T-helper 1 cell treated with Interleukin-12 subunit alpha and Interleukin-12 subunit beta and Interleukin-4 antibody, amounts not matched to agents 30 μg/mL and 1 μg/mL, for 36 hours (primary cell): ENCODE measurements around the gene GPR158.
"Not testable (repeated sequence)": the region's sequence is repeated elsewhere in the genome, so short reads cannot be mapped to it uniquely, and the experiment has no call there.

Experiments used
- H3K27ac Mint-ChIP-seq: one replicate; pipeline ENCODE4 v1.8.0; 2021; ENCODE audit warnings: mild to moderate bottlenecking, mixed read lengths
- H3K27me3 Mint-ChIP-seq: one replicate; pipeline ENCODE4 v1.8.0; 2021; ENCODE audit warnings: low read depth, mixed read lengths
- H3K36me3 Mint-ChIP-seq: one replicate; pipeline ENCODE4 v1.8.0; 2021; ENCODE audit warnings: low read depth, mixed read lengths
- H3K4me1 Mint-ChIP-seq: one replicate; pipeline ENCODE4 v1.8.0; 2021; ENCODE audit warnings: low read depth, mixed read lengths
- H3K4me3 Mint-ChIP-seq: one replicate; pipeline ENCODE4 v1.8.0; 2021; ENCODE audit warnings: mild to moderate bottlenecking, moderate library complexity, mixed read lengths
- H3K9me3 Mint-ChIP-seq: one replicate; pipeline ENCODE4 v1.8.0; 2021; ENCODE audit warnings: mixed read lengths

GPR158 gene

DNA sequence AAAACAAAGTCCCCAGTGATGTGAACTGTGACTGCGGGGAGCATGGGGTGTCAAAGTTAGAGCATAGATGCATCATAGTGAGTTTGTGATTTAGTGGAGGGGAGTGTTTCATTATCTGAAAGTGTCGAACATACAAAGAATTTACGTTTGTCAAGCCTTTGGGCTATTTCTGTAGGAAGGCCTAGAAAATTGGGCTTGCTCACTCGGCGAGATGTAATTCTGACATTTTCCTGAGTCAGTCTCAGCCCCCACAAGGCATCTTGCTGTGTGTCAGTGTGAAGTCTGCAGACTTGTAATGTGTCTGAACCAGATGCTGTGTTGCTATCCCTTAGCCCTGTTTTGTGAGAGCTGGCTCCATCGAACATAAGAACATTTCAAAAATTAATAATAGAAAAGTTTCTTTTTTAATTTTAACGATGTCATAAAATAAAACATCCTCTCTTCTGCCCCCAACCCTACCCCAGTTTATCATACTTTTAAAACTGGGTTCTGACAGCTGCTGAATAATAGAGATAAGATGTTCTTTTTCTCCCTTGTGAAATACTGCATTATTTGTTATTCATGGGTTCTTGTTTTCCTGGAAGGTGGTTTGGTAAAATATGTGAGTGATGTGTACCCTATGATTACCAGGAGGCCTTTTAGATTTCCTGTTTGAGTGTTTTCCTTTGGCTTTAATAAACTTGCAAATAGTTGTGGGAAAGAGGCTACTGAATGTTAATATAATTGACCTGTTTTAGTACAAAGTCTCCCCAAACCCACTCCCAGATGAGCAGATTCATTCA, 207.4 kb downstream of the GPR158 start:
- H3K27me3 Mint-ChIP-seq = no peaks in the 10 kb centered on the region
- peaks cover 12% of the 10 kb centered on the region for H3K9me3 Mint-ChIP-seq
- no peaks in the 10 kb centered on the region for H3K4me1 Mint-ChIP-seq
- no peak overlapping the region for H3K27ac Mint-ChIP-seq
- no peaks in the 10 kb centered on the region for H3K36me3 Mint-ChIP-seq
- H3K4me3 Mint-ChIP-seq = no peak overlapping the region

DNA sequence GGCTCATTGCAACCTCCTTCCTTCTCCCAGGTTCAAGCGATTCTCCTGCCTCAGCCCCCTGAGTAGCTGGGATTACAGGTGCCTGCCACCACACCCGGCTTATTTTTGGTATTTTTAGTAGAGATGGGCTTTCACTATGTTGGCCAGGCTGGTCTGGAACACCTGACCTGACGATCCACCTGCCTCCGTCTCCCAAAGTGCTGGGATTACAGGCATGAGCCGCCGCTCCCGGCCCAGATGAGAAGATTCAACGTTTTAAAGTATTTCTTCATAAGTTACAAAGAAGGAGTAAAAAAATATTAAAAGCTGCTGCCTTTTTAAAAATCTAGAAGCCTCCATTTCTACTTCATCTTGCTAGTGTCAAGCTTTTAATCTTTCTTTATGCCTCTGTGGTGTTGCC, 208.1 kb downstream of the GPR158 start:
- H3K4me3 Mint-ChIP-seq, H3K36me3 Mint-ChIP-seq, H3K27ac Mint-ChIP-seq, H3K27me3 Mint-ChIP-seq, H3K4me1 Mint-ChIP-seq: not testable (repeated sequence)
- H3K9me3 Mint-ChIP-seq = peaks cover 13% of the 10 kb centered on the region

DNA sequence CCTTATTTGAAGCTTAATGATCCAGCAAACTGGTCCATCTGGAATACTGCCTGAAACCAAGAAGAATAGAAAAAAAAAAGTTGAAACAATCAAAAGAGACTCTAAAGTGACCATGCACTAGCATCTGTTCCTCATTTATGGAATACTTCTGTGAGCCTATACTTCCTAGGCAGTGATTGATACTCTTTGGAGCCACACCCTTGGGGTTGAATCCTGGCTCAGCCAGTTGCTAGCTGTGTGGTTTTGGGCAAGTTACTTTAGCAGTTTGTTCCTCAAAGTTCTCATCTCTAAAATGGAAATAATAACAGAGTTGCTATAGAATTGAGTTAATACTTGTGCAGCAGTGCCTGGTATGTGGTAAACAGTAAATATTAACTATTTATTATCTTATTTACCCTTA, 208.9 kb downstream of the GPR158 start:
- Mint-ChIP-seq H3K4me1 (no peaks in the 10 kb centered on the region), H3K27me3 (no peaks in the 10 kb centered on the region), H3K9me3 (peaks cover 13% of the 10 kb centered on the region), H3K4me3 (no peak overlapping the region), H3K27ac (no peak overlapping the region), H3K36me3 (no peaks in the 10 kb centered on the region)

DNA sequence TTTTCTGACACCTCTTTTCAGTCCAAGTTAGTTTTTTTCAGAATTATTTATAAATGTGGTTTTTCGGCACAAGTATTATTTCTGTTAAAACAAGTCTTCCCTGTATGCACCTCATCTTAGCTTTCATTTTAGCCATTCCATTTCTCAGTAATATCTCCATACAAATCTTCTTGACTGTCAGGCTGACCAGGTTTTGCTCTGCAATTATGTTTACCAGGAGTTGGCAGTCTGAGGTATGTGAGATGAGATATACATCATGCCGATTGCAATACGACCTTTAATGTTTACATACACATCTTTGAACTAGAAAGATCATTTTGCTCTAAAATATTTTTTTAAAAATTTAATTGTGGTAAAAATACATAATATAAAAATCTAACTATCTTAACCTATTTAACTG, 209.8 kb downstream of the GPR158 start:
- H3K9me3 Mint-ChIP-seq = peaks cover 13% of the 10 kb centered on the region
- H3K27ac Mint-ChIP-seq = no peak overlapping the region
- no peaks in the 10 kb centered on the region for H3K4me1 Mint-ChIP-seq
- H3K27me3 Mint-ChIP-seq = no peaks in the 10 kb centered on the region
- no peaks in the 10 kb centered on the region for H3K36me3 Mint-ChIP-seq
- H3K4me3 Mint-ChIP-seq = no peak overlapping the region

DNA sequence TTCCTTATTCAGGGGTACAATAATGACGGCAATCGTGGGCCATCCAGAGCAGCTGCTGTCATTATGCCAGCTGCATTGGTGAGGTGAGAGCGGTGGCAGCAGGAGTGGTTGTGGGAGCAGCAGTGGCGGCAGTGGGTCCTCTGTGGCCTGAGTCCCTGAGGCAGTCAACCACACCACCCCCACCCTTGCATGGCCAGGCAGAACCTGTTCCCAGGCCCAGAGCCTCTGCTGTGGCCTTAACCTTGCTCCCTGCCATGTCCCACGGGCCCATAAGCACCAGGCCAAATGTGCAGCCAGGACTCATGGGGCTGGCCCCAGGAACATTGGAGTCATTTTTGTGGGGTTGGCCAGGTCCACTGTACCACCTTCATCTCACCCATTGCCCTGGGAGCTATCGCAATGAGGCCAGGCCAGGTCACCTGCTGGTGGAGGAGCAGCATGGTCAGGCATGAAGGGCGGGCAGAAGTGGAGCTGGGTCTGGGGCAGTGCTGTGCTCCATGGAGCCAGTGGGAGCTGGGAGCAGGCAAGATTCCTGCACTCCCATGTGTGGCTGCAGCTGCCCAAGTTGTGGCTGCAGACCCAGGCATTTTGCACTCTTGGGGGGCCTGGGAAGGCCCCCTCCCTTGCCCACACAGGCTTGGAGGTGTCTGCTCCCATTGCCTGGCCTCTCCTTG, 213.5 kb downstream of the GPR158 start:
- Mint-ChIP-seq H3K9me3 (peaks cover 31% of the 10 kb centered on the region), H3K4me1 (no peaks in the 10 kb centered on the region), H3K4me3 (no peak overlapping the region), H3K27ac (no peak overlapping the region), H3K36me3 (no peaks in the 10 kb centered on the region), H3K27me3 (no peaks in the 10 kb centered on the region)

DNA sequence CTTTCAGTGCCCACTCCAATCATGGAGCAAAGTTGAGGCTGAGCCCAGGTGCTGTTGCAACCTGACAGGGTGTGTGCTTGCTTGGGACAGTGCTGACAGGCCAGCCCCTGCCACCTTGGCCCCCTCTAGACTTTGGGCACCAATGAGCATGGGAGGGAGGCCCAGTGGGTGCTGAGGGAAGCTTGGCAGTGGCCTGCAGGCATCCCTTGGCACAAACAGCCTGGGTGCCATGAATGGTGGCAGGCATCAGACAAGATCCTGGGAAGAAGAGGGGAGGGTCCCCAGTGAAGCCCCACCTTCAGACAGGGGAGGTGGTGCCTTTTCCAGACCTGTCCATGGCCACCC, 214.0 kb downstream of the GPR158 start:
- Mint-ChIP-seq H3K4me3 (no peak overlapping the region), H3K4me1 (no peaks in the 10 kb centered on the region), H3K27me3 (no peaks in the 10 kb centered on the region), H3K36me3 (no peaks in the 10 kb centered on the region), H3K9me3 (peaks cover 35% of the 10 kb centered on the region), H3K27ac (no peak overlapping the region)

DNA sequence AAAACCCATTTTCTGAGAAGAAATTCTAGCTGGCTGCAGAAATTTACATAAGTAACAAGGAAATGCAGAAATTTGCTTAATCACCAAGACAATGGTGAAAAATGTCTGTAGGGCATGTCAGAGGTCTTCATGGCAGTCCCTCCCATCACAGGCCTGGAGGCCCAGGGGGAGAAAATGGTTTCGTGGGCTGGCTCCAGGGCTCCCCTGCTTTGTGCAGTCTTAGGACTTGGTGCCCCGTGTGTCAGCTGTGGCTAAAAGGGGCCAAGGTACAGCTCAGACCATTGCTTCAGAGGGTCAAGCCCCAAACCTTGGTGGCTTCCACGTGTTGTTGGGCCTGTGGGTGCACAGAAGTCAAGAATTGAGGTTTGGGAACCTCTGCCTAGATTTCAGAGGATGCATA, 215.9 kb downstream of the GPR158 start:
- Mint-ChIP-seq H3K9me3 (peaks cover 40% of the 10 kb centered on the region), H3K4me1 (no peaks in the 10 kb centered on the region), H3K27me3 (no peaks in the 10 kb centered on the region), H3K4me3 (no peak overlapping the region), H3K27ac (no peak overlapping the region), H3K36me3 (no peaks in the 10 kb centered on the region)

DNA sequence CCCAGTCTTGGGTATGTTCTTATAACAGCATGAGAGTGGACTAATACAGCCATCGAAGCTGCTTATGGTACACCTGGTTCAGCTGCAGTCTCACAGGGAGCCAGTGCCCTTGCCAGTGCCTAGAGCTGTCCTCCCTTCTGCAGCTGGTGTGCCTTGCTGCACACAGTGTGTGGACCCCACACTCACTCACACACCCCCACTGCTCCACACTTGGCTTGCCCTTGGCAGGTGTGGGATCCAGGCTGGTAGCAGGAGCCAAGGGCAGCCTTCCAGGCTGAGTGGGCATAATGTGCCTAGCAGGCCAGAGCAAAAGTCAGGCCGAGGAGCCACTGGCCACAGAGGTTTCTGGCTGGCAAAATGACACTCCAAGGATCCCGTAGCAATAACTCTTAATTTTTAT, 217.3 kb downstream of the GPR158 start:
- Mint-ChIP-seq H3K9me3 (peaks cover 30% of the 10 kb centered on the region), H3K36me3 (no peaks in the 10 kb centered on the region), H3K27ac (no peak overlapping the region), H3K4me1 (no peaks in the 10 kb centered on the region), H3K27me3 (no peaks in the 10 kb centered on the region), H3K4me3 (no peak overlapping the region)

DNA sequence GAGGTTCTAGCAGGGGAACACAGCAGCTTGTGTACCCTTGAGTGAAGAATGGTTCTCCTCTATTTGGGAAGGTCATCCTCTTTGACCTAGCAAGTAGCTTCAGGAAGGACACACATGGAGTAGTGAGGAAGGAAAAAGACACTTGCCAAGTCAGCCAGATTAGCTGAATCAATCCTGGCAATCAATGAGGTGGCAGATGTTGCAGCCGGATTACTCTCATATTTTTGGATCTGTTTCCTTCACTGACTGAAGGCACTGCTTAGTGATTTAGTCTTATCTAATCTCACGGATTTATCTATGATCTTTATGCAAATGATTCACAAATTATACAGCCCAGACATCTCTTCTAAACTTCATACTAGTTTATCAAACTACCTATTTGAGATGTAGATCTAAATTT, 218.8 kb downstream of the GPR158 start:
- no peak overlapping the region for H3K4me3 Mint-ChIP-seq

DNA sequence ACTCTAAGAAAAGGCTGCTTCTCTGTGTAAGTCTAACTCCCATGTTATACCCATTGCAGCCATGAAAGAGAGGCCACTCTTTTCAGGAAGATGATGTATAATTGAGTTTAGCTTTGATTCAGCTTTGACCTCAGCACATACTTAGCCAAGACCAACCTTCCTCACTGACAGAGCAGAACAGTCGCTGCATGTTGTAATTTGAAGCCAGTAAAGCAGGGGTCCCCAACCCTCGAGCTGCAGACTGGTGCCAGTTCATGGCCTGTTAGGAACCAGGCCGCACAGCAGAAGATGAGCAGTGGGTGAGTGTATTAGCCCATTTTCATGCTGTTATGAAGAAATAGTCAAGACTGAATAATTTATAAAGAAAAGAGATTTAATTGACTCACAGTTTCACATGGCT, 223.9 kb downstream of the GPR158 start:
- H3K4me1 Mint-ChIP-seq = no peaks in the 10 kb centered on the region
- H3K4me3 Mint-ChIP-seq = no peak overlapping the region
- no peak overlapping the region for H3K27ac Mint-ChIP-seq
- H3K9me3 Mint-ChIP-seq = peaks cover 8% of the 10 kb centered on the region
- H3K36me3 Mint-ChIP-seq = no peaks in the 10 kb centered on the region
- H3K27me3 Mint-ChIP-seq = no peaks in the 10 kb centered on the region

More for the DNA sequence above, 218.8 kb downstream of the GPR158 start:
- no peaks in the 10 kb centered on the region for H3K27me3 Mint-ChIP-seq
- peaks cover 29% of the 10 kb centered on the region for H3K9me3 Mint-ChIP-seq
- H3K36me3 Mint-ChIP-seq = no peaks in the 10 kb centered on the region
- no peak overlapping the region for H3K27ac Mint-ChIP-seq
- H3K4me1 Mint-ChIP-seq = no peaks in the 10 kb centered on the region

DNA sequence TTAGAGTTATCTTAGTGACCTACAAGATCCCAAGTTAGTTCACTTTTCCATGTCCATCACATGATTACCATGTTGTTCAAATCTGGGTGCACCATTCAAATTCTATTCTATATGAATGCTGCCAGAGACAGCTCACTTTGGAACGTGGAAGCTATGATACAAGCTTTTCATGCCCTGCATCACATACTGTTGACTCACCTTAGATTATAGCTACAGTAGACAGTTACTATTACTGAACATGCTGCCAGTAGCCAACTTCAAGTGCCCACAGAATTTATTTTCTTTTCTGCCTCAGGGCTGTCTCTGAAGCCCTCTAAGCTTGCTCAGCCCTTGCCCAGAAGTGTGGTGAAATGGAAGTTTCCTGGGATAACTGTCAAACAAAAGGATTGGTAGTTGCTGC, 231.1 kb downstream of the GPR158 start:
- peaks cover 3% of the 10 kb centered on the region for H3K9me3 Mint-ChIP-seq
- no peak overlapping the region for H3K27ac Mint-ChIP-seq
- H3K4me3 Mint-ChIP-seq = no peak overlapping the region
- H3K36me3 Mint-ChIP-seq = no peaks in the 10 kb centered on the region
- no peaks in the 10 kb centered on the region for H3K27me3 Mint-ChIP-seq
- H3K4me1 Mint-ChIP-seq = no peaks in the 10 kb centered on the region

DNA sequence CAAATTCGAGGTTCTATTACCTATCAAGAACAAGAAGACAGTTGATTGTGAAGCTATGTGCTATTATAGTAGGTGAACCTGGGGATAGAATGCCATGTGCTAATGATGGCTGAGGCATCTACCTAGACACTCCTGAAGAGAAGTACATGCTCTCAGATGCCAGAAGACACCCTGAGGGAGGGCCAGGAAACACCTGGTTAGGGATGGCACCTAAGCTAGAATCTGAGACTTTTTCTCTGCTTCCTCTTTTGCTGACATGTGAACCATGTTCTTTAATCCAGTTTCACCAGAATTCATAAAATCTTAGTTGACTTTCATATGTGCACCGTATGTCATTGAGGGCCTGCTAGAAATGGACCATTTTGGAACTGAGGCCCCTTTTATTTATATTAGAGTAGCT, 242.8 kb downstream of the GPR158 start:
- Mint-ChIP-seq H3K27me3 (no peaks in the 10 kb centered on the region), H3K4me3 (no peak overlapping the region), H3K36me3 (no peaks in the 10 kb centered on the region), H3K4me1 (no peaks in the 10 kb centered on the region), H3K27ac (no peak overlapping the region), H3K9me3 (peaks cover 16% of the 10 kb centered on the region)

DNA sequence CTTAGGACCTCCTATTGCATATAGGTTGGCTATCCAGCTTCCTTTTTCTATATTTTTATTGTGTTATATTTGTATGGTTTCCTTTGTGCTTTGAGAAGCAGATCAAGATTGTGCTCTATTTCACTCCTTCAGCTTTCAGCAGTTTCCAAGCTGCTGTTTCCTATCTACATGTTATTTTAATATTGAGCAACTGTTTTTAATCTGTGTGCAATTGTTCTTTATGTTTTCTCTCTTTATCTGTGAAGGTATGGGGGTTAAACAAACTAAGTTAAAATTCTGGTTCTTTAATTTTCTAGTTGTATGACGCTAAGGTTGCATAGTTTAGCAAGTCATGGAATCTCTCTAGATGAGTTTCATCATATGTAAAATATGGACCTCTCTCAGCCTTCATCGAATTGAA, 251.0 kb downstream of the GPR158 start:
- Mint-ChIP-seq H3K4me1 (no peaks in the 10 kb centered on the region), H3K27ac (no peak overlapping the region), H3K27me3 (no peaks in the 10 kb centered on the region), H3K4me3 (no peak overlapping the region), H3K9me3 (peaks cover 24% of the 10 kb centered on the region), H3K36me3 (no peaks in the 10 kb centered on the region)

DNA sequence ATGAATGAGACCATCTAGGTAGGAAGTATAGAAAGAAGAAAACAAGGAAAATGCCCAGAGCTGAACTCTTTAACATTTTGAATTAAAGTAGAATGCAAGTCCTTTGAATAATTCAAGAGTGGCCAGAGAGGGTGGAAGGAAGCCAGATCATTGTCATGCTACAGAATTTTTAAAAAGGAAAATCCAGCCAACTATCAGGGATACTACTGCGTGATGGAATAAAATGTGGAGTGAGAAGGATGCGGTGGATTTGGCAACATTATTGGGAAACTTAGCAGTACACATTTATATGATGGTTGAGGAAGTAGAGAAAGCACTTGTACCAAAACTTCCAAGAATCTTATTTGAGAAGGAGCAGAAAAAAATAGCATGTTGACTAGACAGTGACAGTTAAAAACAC, 261.6 kb downstream of the GPR158 start:
- Mint-ChIP-seq H3K9me3 (peaks cover 12% of the 10 kb centered on the region), H3K4me3 (no peak overlapping the region), H3K27ac (no peak overlapping the region), H3K27me3 (no peaks in the 10 kb centered on the region), H3K36me3 (no peaks in the 10 kb centered on the region), H3K4me1 (no peaks in the 10 kb centered on the region)

DNA sequence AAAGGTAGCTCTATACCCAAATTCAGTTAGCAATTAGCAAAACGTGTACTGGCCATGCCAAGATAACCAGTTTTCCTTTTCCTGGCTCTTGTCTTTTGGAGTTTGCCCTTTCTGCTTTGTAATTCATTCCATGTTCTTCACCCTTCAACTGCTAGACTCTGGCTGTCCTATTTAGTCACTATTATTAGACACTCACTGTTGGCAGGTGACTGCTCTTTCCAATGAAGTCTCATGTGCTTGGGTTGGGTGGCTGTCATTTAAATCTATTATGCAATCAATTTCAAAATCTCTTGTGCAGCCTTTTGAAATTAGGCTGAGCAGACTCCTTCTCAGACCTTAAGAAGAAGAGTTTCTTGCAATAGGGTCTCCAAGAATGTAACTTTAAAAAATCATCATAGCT, 266.5 kb downstream of the GPR158 start:
- Mint-ChIP-seq H3K4me1 (no peaks in the 10 kb centered on the region), H3K27me3 (no peaks in the 10 kb centered on the region), H3K27ac (no peak overlapping the region), H3K36me3 (no peaks in the 10 kb centered on the region), H3K4me3 (no peak overlapping the region), H3K9me3 (peaks cover 16% of the 10 kb centered on the region)
